Spleen (tissue), 11 donors: Measurements from ENCODE around the gene GABBR2. TPM values are rescaled to one million over a fixed set of nuclear protein-coding genes. Genes with fewer than 3 reads are reported as not detected.

Experiments used
- DNase-seq: peaks from one replicate; pipeline ENCODE4 v3.0.0-alpha.2; 2020
- H3K27ac ChIP-seq, 8 donors: fragments of 200-600 bp; sonication (generic) in 7 of 8; 1 replicate in 4 of 8; 2 replicates in 4 of 8; pipeline versions ENCODE4 v1.5.0 to v1.8.0; 2016 to 2021; ENCODE audit warnings: inconsistent platforms in 4 of 8, mild to moderate bottlenecking in 4 of 8, moderate library complexity in 1 of 8
- H3K27me3 ChIP-seq, 7 donors: fragments of 200-600 bp; sonication (generic) in 6 of 7; replicated peaks in 1 of 7; 1 replicate in 4 of 7; 2 replicates in 3 of 7; pipeline versions ENCODE4 v1.5.0 to v1.8.0; 2016 to 2021; ENCODE audit warnings: inconsistent platforms in 3 of 7, mild to moderate bottlenecking in 1 of 7
- H3K36me3 ChIP-seq, 6 donors: fragments of 200-600 bp; sonication (generic) in 5 of 6; 1 replicate in 4 of 6; 2 replicates in 2 of 6; pipeline versions ENCODE4 v1.5.0 to v1.8.0; 2016 to 2021; ENCODE audit warnings: inconsistent platforms in 2 of 6
- H3K4me1 ChIP-seq, 6 donors: fragments of 200-600 bp; sonication (generic) in 5 of 6; 1 replicate in 3 of 6; 2 replicates in 3 of 6; pipeline versions ENCODE4 v1.5.0 to v1.8.0; 2016 to 2021; ENCODE audit warnings: inconsistent platforms in 3 of 6
- H3K4me3 ChIP-seq, 8 donors: fragments of 200-600 bp; sonication (generic) in 7 of 8; 1 replicate in 4 of 8; 2 replicates in 4 of 8; pipeline versions ENCODE4 v1.5.0 to v1.8.0; 2016 to 2021; ENCODE audit warnings: inconsistent platforms in 4 of 8, mild to moderate bottlenecking in 4 of 8, moderate library complexity in 2 of 8
- H3K9me3 ChIP-seq, 8 donors: fragments of 200-600 bp; sonication (generic) in 7 of 8; 1 replicate in 4 of 8; 2 replicates in 4 of 8; pipeline versions ENCODE4 v1.5.0 to v1.8.0; 2016 to 2021; ENCODE audit warnings: inconsistent platforms in 4 of 8
- POLR2A ChIP-seq, 3 donors: fragments of 450-650 bp; IDR thresholded peaks; one replicate each; pipeline ENCODE4 v1.5.1; 2017; ENCODE audit warnings: antibody characterized with exemption in 3 of 3, mild to moderate bottlenecking in 1 of 3
- POLR2AphosphoS5 ChIP-seq, 3 donors: sonication (generic); formaldehyde crosslinking; IDR thresholded peaks; one replicate each; pipeline ENCODE4 v1.5.1; 2017; ENCODE audit warnings: antibody characterized with exemption in 3 of 3
- WGBS, 5 donors: extraction: QIAGEN DNeasy Blood & Tissue Kit in 3 of 5; methylation state at CpG; one replicate each; pipeline versions ENCODE4 v1.1.5 to v1.1.7; 2013 to 2018; 5-methylcytosine and 5-hydroxymethylcytosine counted together
- intact Hi-C: fragments of 100-400 bp; cut with DNase I; formaldehyde crosslinking; loops from one replicate; pipeline ENCODE4 v1.15.0; 2023; ENCODE audit warnings: low total_unique reads
- polyA plus RNA-seq, 3 donors: library from polyadenylated mRNA; stranded (reverse); fragments of 200-250 nt; gene quantifications; one replicate each; pipeline ENCODE4 v1.2.1, GENCODE V29; 2013
- total RNA-seq, 7 donors: library from RNA; depleted of rRNA in 3 of 7; stranded (reverse); fragments of >200 nt in 3 of 7; fragmentation: NEBNext Ultra II Directional in 4 of 7; extraction: Animal tissue kit (Norgen Biotek cat#: 25700) in 4 of 7; gene quantifications; one replicate each; pipeline versions ENCODE4 v1.1.0 to v1.2.1, GENCODE V29; 2016 to 2021
- TF ChIP-seq, protein P1 (sequence below), 11 experiments: fragments of 200-600 bp in 7 of 11; fragments of 450-650 bp in 4 of 11; sonication (generic) in 4 of 11; IDR thresholded peaks in 8 of 11; conservative IDR thresholded peaks in 3 of 11; 1 replicate in 7 of 11; 2 replicates in 4 of 11; pipeline versions ENCODE4 v1.4.0 to v1.8.0; 2016 to 2021; ENCODE audit warnings: antibody characterized with exemption in 11 of 11, inconsistent platforms in 4 of 11, mild to moderate bottlenecking in 1 of 11
- donor health status: healthy with polysubstance abuse.
- donor health status: DM: no; HTN: no; CAD: no; lungs with moderate emphysema.
- donor health status: DM: no; HTN: no; CAD: no.
- donor health status: Bipolar disorder and iron deficiency.
- donor health status: healthy.
- donor health status: DM: no; HTN: no; CAD: no.
- donor health status: DM: yes; HTN: yes; CAD: no.

GABBR2 gene
- total and polyA plus RNA-seq, 10 donors: 0.03 to 0.32 (median 0.07) TPM; not detected in 7

DNA sequence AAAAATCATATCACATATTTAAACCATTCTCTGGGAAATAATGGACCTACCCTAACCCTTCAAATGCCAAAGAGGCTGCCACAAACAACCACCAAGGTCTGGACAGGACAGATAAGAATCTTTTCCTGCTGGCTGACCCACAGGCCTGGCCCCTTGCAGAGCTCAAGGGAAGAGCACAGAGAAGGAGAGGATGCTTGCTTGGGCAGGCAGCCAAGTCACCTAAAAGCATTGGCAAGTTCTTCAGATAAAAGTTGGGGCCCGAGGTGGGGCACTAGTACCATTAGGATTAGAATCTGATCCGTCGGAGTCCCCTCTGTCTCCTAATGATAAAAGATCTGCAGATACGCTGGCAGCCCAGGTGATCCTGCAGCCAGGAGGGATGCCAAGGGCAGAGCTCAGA lies 176.6 kb downstream of the GABBR2 start:
- 58 to 67% (median 63%) methylated on average over 4 of the region's 4 CpGs for WGBS, 5 donors
- TF ChIP-seq POLR2A (IDR thresholded peaks at IDR 0.05): no peak
- TF ChIP-seq POLR2AphosphoS5 (IDR thresholded peaks at IDR 0.05): no peak
- TF ChIP-seq, protein P1, sequence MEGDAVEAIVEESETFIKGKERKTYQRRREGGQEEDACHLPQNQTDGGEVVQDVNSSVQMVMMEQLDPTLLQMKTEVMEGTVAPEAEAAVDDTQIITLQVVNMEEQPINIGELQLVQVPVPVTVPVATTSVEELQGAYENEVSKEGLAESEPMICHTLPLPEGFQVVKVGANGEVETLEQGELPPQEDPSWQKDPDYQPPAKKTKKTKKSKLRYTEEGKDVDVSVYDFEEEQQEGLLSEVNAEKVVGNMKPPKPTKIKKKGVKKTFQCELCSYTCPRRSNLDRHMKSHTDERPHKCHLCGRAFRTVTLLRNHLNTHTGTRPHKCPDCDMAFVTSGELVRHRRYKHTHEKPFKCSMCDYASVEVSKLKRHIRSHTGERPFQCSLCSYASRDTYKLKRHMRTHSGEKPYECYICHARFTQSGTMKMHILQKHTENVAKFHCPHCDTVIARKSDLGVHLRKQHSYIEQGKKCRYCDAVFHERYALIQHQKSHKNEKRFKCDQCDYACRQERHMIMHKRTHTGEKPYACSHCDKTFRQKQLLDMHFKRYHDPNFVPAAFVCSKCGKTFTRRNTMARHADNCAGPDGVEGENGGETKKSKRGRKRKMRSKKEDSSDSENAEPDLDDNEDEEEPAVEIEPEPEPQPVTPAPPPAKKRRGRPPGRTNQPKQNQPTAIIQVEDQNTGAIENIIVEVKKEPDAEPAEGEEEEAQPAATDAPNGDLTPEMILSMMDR (IDR thresholded peaks at IDR 0.05 in 8 of 11, conservative IDR thresholded peaks at IDR 0.05 in 3 of 11): no peak
- intact Hi-C loops: no loop called here
- Histone ChIP-seq H3K27ac (no peak overlapping the region), H3K4me1 (no peaks in the 10 kb centered on the region), H3K27me3 (peaks cover 0 to 21% (median 0%) of the 10 kb centered on the region in 7 donors), H3K9me3 (no peaks in the 10 kb centered on the region), H3K36me3 (no peaks in the 10 kb centered on the region), H3K4me3 (no peak overlapping the region)
- DNase-seq: no peak

GRCh38 chr9:98530806-98531386 lies 177.8 kb downstream of the GABBR2 start:
- peaks cover 0 to 21% (median 0%) of the 10 kb centered on the region in 7 donors for H3K27me3 ChIP-seq
- H3K36me3 ChIP-seq: no peaks in the 10 kb centered on the region
- no peaks in the 10 kb centered on the region for H3K4me1 ChIP-seq
- WGBS, 5 donors: 67 to 88% (median 86%) methylated on average over 6 of the region's 6 CpGs
- H3K27ac ChIP-seq: no peak overlapping the region
- intact Hi-C loops: no loop called here
- DNase-seq: no peak
- H3K9me3 ChIP-seq: no peaks in the 10 kb centered on the region
- TF ChIP-seq POLR2A (IDR thresholded peaks at IDR 0.05) (no peak), POLR2AphosphoS5 (IDR thresholded peaks at IDR 0.05) (no peak)
- TF ChIP-seq, protein P1 (IDR thresholded peaks at IDR 0.05 in 8 of 11, conservative IDR thresholded peaks at IDR 0.05 in 3 of 11): no peak
- H3K4me3 ChIP-seq: no peak overlapping the region

DNA sequence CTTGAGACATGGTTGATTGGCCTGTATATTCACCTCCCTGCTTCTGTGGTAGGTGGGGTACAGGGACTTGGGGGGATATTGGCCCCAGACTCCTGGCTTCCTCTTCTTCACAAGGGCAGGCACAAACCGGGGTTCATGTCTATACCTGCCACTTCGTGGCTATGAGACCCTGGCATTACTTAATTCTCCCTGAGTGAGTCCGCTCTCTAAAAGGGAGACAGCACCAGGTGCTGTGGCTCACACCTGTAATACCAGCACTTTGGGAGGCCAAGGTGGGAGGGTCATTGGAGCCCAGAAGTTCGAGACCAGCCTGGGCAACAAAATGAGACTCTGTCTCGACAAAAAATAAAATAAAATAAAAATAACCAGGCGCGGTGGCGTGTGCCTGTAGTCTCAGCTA lies 178.5 kb downstream of the GABBR2 start:
- Histone ChIP-seq H3K27ac (no peak overlapping the region), H3K36me3 (no peaks in the 10 kb centered on the region), H3K4me3 (no peak overlapping the region), H3K9me3 (no peaks in the 10 kb centered on the region), H3K4me1 (no peaks in the 10 kb centered on the region), H3K27me3 (peaks cover 0 to 21% (median 0%) of the 10 kb centered on the region in 7 donors)
- intact Hi-C loops: no loop called here
- no peak for DNase-seq
- WGBS, 5 donors: 67 to 78% (median 73%) methylated on average over 8 of the region's 8 CpGs
- TF ChIP-seq POLR2A (IDR thresholded peaks at IDR 0.05) (no peak), POLR2AphosphoS5 (IDR thresholded peaks at IDR 0.05) (no peak)
- TF ChIP-seq, protein P1 (IDR thresholded peaks at IDR 0.05 in 8 of 11, conservative IDR thresholded peaks at IDR 0.05 in 3 of 11): no peak

- no peak for DNase-seq
- intact Hi-C loops: no loop called here
- WGBS, 5 donors: 83 to 90% (median 85%) methylated on average over 7 of the region's 7 CpGs
- H3K27ac ChIP-seq: no peak overlapping the region
- no peak overlapping the region for H3K4me3 ChIP-seq
- H3K4me1 ChIP-seq: no peaks in the 10 kb centered on the region
- TF ChIP-seq POLR2AphosphoS5 (IDR thresholded peaks at IDR 0.05) (no peak), POLR2A (IDR thresholded peaks at IDR 0.05) (no peak)
- TF ChIP-seq, protein P1 (IDR thresholded peaks at IDR 0.05 in 8 of 11, conservative IDR thresholded peaks at IDR 0.05 in 3 of 11): no peak
- H3K36me3 ChIP-seq: no peaks in the 10 kb centered on the region
- H3K9me3 ChIP-seq: no peaks in the 10 kb centered on the region
- peaks cover 0 to 21% (median 0%) of the 10 kb centered on the region in 7 donors for H3K27me3 ChIP-seq
Observed at GRCh38 chr9:98529841-98530240, 178.9 kb downstream of the GABBR2 start.
